IMR-90 (cell line): Measurements from ENCODE around the gene LRRC58. TPM values are rescaled to one million over a fixed set of nuclear protein-coding genes. Genes with fewer than 3 reads are reported as not detected.

Experiments used
- ATAC-seq: fragments of 200-7000 bp; cut with Tn5 transposase; 2 replicates; pipeline ENCODE4 v1.9.1; 2020; ENCODE audit warnings: low read depth, mild to moderate bottlenecking, moderate library complexity
- BruUV-seq: library from RNA; stranded (reverse); fragments of 400-500 nt; replicated peaks from 2 replicates; lab custom pipeline; 2021; lab: Mats Ljungman, UMichigan
- CTCF ChIA-PET: fragments of 300-600 bp; formaldehyde crosslinking; extraction: SDS; loops from one replicate; lab custom pipeline; 2021; ENCODE audit warnings: antibody characterized with exemption; lab: Yijun Ruan, JAX
- POLR2A ChIA-PET: fragments of 300-600 bp; sonication (Branson Sonifier 250); formaldehyde crosslinking; loops from one replicate; lab custom pipeline; 2022; ENCODE audit warnings: antibody characterized with exemption; ENCODE audit not compliant: unreplicated experiment; lab: Charles Lee
- DNase-seq: peaks from one replicate; pipeline ENCODE4 v3.0.0; 2013
- H2AFZ ChIP-seq: replicated peaks from 2 replicates; pipeline ENCODE3; 2013; ENCODE audit warnings: low read length, mild to moderate bottlenecking; ENCODE audit not compliant: poor library complexity
- H2AK5ac ChIP-seq: 2 replicates; pipeline ENCODE4 v1.6.1; 2013; ENCODE audit warnings: low read depth, low read length, inconsistent platforms
- H2AK9ac ChIP-seq: replicated peaks from 2 replicates; pipeline ENCODE3; 2013; ENCODE audit warnings: mild to moderate bottlenecking, low read depth, low read length, moderate library complexity; ENCODE audit not compliant: poor library complexity
- H2BK120ac ChIP-seq: 2 replicates; pipeline ENCODE4 v1.6.1; 2013; ENCODE audit warnings: low read depth, low read length, inconsistent platforms
- H2BK15ac ChIP-seq: 3 replicates; pipeline ENCODE4 v1.6.1; 2013; ENCODE audit warnings: low read depth, low read length, inconsistent platforms
- H2BK20ac ChIP-seq: 2 replicates; pipeline ENCODE4 v1.6.1; 2013; ENCODE audit warnings: low read depth, mild to moderate bottlenecking, inconsistent platforms, low read length, moderate library complexity
- H2BK5ac ChIP-seq: 2 replicates; pipeline ENCODE4 v1.6.1; 2013; ENCODE audit warnings: mild to moderate bottlenecking, low read depth, low read length, inconsistent platforms; ENCODE audit not compliant: poor library complexity, severe bottlenecking
- H3K14ac ChIP-seq: replicated peaks from 2 replicates; pipeline ENCODE4 v1.6.1; 2013; ENCODE audit warnings: low read depth, low read length, inconsistent platforms
- H3K18ac ChIP-seq: 2 replicates; pipeline ENCODE4 v1.6.1; 2013; ENCODE audit warnings: low read depth, low read length, control low read depth
- H3K23ac ChIP-seq: 2 replicates; pipeline ENCODE4 v1.6.1; 2013; ENCODE audit warnings: low read depth, low read length, inconsistent platforms
- H3K27ac ChIP-seq: 2 replicates; pipeline ENCODE4 v1.5.1; 2013; ENCODE audit warnings: mild to moderate bottlenecking, control low read depth, low read length; ENCODE audit not compliant: insufficient read depth
- H3K27me3 ChIP-seq: 2 replicates; pipeline ENCODE4 v1.6.1; 2013; ENCODE audit warnings: low read length; ENCODE audit not compliant: control insufficient read depth, insufficient read depth
- H3K36me3 ChIP-seq: 2 replicates; pipeline ENCODE4 v1.6.1; 2013; ENCODE audit warnings: low read length, mixed read lengths; ENCODE audit not compliant: control insufficient read depth, insufficient read depth
- H3K4ac ChIP-seq: 2 replicates; pipeline ENCODE4 v1.6.1; 2013; ENCODE audit warnings: low read depth, low read length, inconsistent platforms
- H3K4me1 ChIP-seq: 2 replicates; pipeline ENCODE4 v1.6.1; 2013; ENCODE audit warnings: low read length, mixed read lengths; ENCODE audit not compliant: control insufficient read depth, insufficient read depth
- H3K4me2 ChIP-seq: 2 replicates; pipeline ENCODE4 v1.6.1; 2013; ENCODE audit warnings: low read depth, mild to moderate bottlenecking, control low read depth, low read length, moderate library complexity
- H3K4me3 ChIP-seq: 2 replicates; pipeline ENCODE4 v1.5.1; 2013; ENCODE audit warnings: low read depth, mild to moderate bottlenecking, control low read depth, low read length, moderate library complexity; ENCODE audit not compliant: insufficient read depth
- H3K56ac ChIP-seq: 2 replicates; pipeline ENCODE4 v1.6.1; 2013; ENCODE audit warnings: low read length, inconsistent platforms; ENCODE audit not compliant: insufficient read depth; ENCODE audit errors: extremely low read depth
- H3K79me1 ChIP-seq, 2 experiments: 2 replicates each; pipeline ENCODE4 v1.6.1; 2013; ENCODE audit warnings: low read length in 2 of 2, inconsistent platforms in 1 of 2, low read depth in 1 of 2
- H3K9ac ChIP-seq: 2 replicates; pipeline ENCODE4 v1.6.1; 2013; ENCODE audit warnings: low read depth, low read length, control low read depth
- H3K9me1 ChIP-seq: 2 replicates; pipeline ENCODE4 v1.6.1; 2013; ENCODE audit warnings: low read length, inconsistent platforms; ENCODE audit not compliant: insufficient read depth
- H3K9me3 ChIP-seq: 2 replicates; pipeline ENCODE4 v1.6.1; 2013; ENCODE audit warnings: low read length; ENCODE audit not compliant: control insufficient read depth, insufficient read depth
- H4K20me1 ChIP-seq: 2 replicates; pipeline ENCODE4 v1.6.1; 2013; ENCODE audit warnings: low read length, inconsistent platforms; ENCODE audit not compliant: insufficient read depth
- H4K5ac ChIP-seq: 2 replicates; pipeline ENCODE4 v1.6.1; 2013; ENCODE audit warnings: mild to moderate bottlenecking, low read depth, low read length, control low read depth
- H4K8ac ChIP-seq, 2 experiments: 2 replicates each; pipeline ENCODE4 v1.6.1; 2013; ENCODE audit warnings: low read depth in 2 of 2, low read length in 2 of 2, control low read depth in 1 of 2, inconsistent platforms in 1 of 2
- H4K91ac ChIP-seq: 2 replicates; pipeline ENCODE4 v1.6.1; 2013; ENCODE audit warnings: low read depth, low read length, inconsistent platforms; ENCODE audit not compliant: insufficient read depth
- BHLHE40 ChIP-seq: fragments of 150-350 bp; IDR thresholded peaks from 2 replicates; pipeline ENCODE4 v1.6.1; 2016; ENCODE audit warnings: mild to moderate bottlenecking, low read depth, low read length
- MAZ ChIP-seq: IDR thresholded peaks from 2 replicates; pipeline ENCODE4 v1.6.1; 2012; ENCODE audit warnings: low read depth, mild to moderate bottlenecking, low read length, improper control_type of control experiment, moderate library complexity, borderline replicate concordance
- POLR2A ChIP-seq: IDR thresholded peaks from 2 replicates; pipeline ENCODE4 v1.6.1; 2012; ENCODE audit warnings: mild to moderate bottlenecking, low read depth, low read length
- RAD21 ChIP-seq: IDR thresholded peaks from 2 replicates; pipeline ENCODE4 v1.6.1; 2012; ENCODE audit warnings: low read length, improper control_type of control experiment
- RFX5 ChIP-seq: IDR thresholded peaks from 2 replicates; pipeline ENCODE4 v1.8.0; 2012; ENCODE audit warnings: low read depth, mild to moderate bottlenecking, low read length, moderate library complexity
- WGBS, 2 experiments: methylation state at CpG; one replicate each; pipeline versions ENCODE4 v1.1.5 to v1.1.7; 2013; ENCODE audit warnings: missing lambda C conversion rate in 2 of 2; ENCODE audit not compliant: insufficient read length in 1 of 2; ENCODE audit errors: extremely low coverage in 2 of 2; 5-methylcytosine and 5-hydroxymethylcytosine counted together
- dilution Hi-C: fragments of 300-500 bp; cut with HindIII; formaldehyde crosslinking; loops from one replicate; pipeline ENCODE4 v1.14.3; 2018; ENCODE audit warnings: low sequenced_read_pairs; ENCODE audit not compliant: unreplicated experiment
- in situ Hi-C: fragments of 300-500 bp; cut with MboI; formaldehyde crosslinking; loops from 3 replicates; pipeline ENCODE4 v1.14.3; 2019; ENCODE audit warnings: low sequenced_read_pairs, inconsistent platforms, mixed read lengths
- intact Hi-C: fragments of 100-400 bp; cut with micrococcal nuclease; formaldehyde crosslinking; loops from 2 replicates; pipeline ENCODE4 v1.10.0; 2022
- polyA plus RNA-seq, 3 experiments: library from polyadenylated mRNA; depleted of rRNA; stranded (reverse); fragments of >200 nt; gene quantifications; 2 replicates each; pipeline ENCODE4 v1.2.3, GENCODE V29; 2012; ENCODE audit warnings: low replicate concordance in 1 of 3
- total RNA-seq: library from RNA; depleted of rRNA; stranded (reverse); fragments of >200 nt; gene quantifications from 2 replicates; pipeline ENCODE4 v1.2.3, GENCODE V29; 2012

The LRRC58 gene
- total and polyA plus RNA-seq, 2 of the 4 experiments (the other 2 are of a cell fraction), result 5.0 to 13.4 TPM

- Histone ChIP-seq H3K79me1 (no peaks in the 10 kb centered on the region), H3K56ac (no peak overlapping the region), H3K27me3 (peaks cover 26% of the 10 kb centered on the region), H3K4ac (no peak overlapping the region), H2AK5ac (no peak overlapping the region), H3K4me2 (no peak overlapping the region), H3K9ac (no peak overlapping the region), H3K4me3 (no peak overlapping the region), H3K4me1 (no peaks in the 10 kb centered on the region), H2BK20ac (no peak overlapping the region), H2BK15ac (no peak overlapping the region), H4K91ac (no peak overlapping the region), H3K23ac (no peak overlapping the region), H3K27ac (no peak overlapping the region), H2AK9ac (no peak overlapping the region), H3K36me3 (no peaks in the 10 kb centered on the region), H2AFZ (no peak overlapping the region), H3K18ac (no peak overlapping the region), H2BK5ac (no peak overlapping the region), H4K20me1 (no peaks in the 10 kb centered on the region), H2BK120ac (no peak overlapping the region), H4K5ac (no peak overlapping the region), H3K14ac (no peak overlapping the region), H3K9me3 (no peaks in the 10 kb centered on the region), H3K9me1 (no peaks in the 10 kb centered on the region; the same call in 1 of the 2 replicates), H4K8ac (no peak overlapping the region)
- TF ChIP-seq RAD21 (no peak), MAZ (no peak), BHLHE40 (no peak), POLR2A (no peak), RFX5 (no peak)
- dilution Hi-C loops, result no loop called here
- ATAC-seq (no peak), DNase-seq (no peak)
- ChIA-PET CTCF (no interaction called here), POLR2A (no interaction called here)
- BruUV-seq, result no TSS peak
- intact Hi-C loops, result no loop called here
- 100% methylated on average over 1 of the region's 2 CpGs; no CpG with 5 or more reads in 1 of the 2 experiments for whole genome bisulfite sequencing, 2 experiments
- in situ Hi-C loops, result no loop called here
Measured at GRCh38 chr3:120276767-120277166, 72.4 kb downstream of the LRRC58 start.
